HUES48 (cell line): ENCODE measurements around the gene BPIFB4.

Experiments used
- H3K27ac ChIP-seq: one replicate; pipeline ENCODE4 v1.7.0; 2013; ENCODE audit warnings: low read depth, low read length, inconsistent platforms
- H3K27me3 ChIP-seq: 2 replicates; pipeline ENCODE4 v1.6.1; 2013; ENCODE audit warnings: mild to moderate bottlenecking, low read length; ENCODE audit not compliant: control insufficient read depth, insufficient read depth
- H3K36me3 ChIP-seq: 2 replicates; pipeline ENCODE4 v1.6.1; 2013; ENCODE audit warnings: low read length; ENCODE audit not compliant: control insufficient read depth, insufficient read depth
- H3K4me1 ChIP-seq: 2 replicates; pipeline ENCODE4 v1.6.1; 2013; ENCODE audit warnings: mild to moderate bottlenecking, low read length; ENCODE audit not compliant: control insufficient read depth, insufficient read depth
- H3K4me3 ChIP-seq: 2 replicates; pipeline ENCODE4 v1.5.1; 2013; ENCODE audit warnings: mild to moderate bottlenecking, low read depth, low read length
- H3K9ac ChIP-seq: 2 replicates; pipeline ENCODE4 v1.6.1; 2013; ENCODE audit warnings: mild to moderate bottlenecking, low read depth, low read length, moderate library complexity
- H3K9me3 ChIP-seq: 2 replicates; pipeline ENCODE4 v1.6.1; 2013; ENCODE audit warnings: low read length; ENCODE audit not compliant: control insufficient read depth, insufficient read depth

BPIFB4 gene

DNA sequence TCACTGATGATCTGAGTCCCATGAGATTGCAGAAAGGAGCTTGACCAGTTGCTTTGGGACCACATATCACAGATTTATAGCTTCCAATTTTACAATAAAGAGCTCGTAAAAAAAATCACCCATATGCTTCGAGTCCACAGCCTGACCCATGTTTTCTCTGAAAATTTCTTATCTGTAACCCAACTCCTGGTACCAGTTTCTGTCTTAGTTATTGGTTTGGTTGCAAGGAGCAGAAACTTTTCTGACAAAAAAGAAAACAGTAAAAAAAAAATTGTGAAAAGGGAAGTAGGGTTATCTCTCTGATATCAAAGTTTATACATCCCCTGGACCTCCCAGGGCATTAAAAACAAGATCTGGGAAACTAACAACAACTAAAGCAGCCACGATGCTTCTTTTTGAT is 57.8 kb downstream of the BPIFB4 start:
- Histone ChIP-seq H3K36me3 (no peaks in the 10 kb centered on the region), H3K9me3 (peaks cover 18% of the 10 kb centered on the region), H3K27me3 (no peaks in the 10 kb centered on the region), H3K4me1 (peaks cover 10% of the 10 kb centered on the region), H3K27ac (no peak overlapping the region), H3K4me3 (no peak overlapping the region), H3K9ac (no peak overlapping the region)

DNA sequence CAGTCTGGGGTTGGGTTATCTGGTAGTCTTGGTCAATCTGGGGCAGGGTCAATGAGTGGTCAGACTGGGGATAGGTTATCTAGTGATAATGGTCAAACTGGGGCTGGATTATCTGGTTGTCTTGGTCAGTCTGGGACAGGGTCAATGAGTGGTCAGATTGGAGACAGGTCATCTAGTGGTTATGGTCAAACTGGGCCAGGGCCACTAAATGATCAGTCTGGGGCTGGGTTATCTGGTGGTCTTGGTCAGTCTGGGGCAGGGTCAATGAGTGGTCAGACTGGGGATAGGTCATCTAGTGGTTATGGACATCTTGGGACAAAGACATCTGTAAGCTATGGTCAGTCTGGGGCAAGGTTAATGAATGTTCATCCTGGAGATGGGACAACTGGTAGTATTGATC is 60.0 kb downstream of the BPIFB4 start:
- Histone ChIP-seq H3K27me3 (no peaks in the 10 kb centered on the region), H3K4me1 (no peaks in the 10 kb centered on the region), H3K36me3 (no peaks in the 10 kb centered on the region), H3K27ac (no peak overlapping the region), H3K4me3 (no peak overlapping the region; the same call in 1 of the 2 replicates), H3K9ac (no peak overlapping the region), H3K9me3 (peaks cover 18% of the 10 kb centered on the region)

DNA sequence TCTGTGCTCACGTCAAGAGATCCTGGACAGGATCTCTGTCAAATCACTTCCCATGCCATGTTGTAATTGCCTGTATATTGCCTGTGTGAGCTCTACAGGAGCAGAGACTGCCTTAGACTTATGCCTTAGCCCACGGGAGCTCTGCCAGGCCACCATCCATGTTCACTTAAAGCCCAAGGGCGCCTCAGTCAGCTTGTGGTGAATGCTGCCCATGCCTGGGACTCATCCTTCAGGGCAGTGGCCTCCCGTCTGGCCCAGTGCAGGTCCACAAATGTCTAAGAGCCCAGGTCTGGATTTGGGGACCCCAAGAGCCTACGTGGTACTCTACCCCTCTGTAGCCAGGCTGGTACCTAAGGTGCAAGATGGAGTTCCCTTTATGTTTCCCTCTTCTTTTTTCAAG is 66.1 kb downstream of the BPIFB4 start:
- H3K27ac ChIP-seq: no peak overlapping the region
- no peaks in the 10 kb centered on the region for H3K9me3 ChIP-seq
- H3K27me3 ChIP-seq: no peaks in the 10 kb centered on the region
- no peak overlapping the region for H3K9ac ChIP-seq
- no peaks in the 10 kb centered on the region for H3K4me1 ChIP-seq
- H3K4me3 ChIP-seq: no peak overlapping the region
- H3K36me3 ChIP-seq: no peaks in the 10 kb centered on the region

DNA sequence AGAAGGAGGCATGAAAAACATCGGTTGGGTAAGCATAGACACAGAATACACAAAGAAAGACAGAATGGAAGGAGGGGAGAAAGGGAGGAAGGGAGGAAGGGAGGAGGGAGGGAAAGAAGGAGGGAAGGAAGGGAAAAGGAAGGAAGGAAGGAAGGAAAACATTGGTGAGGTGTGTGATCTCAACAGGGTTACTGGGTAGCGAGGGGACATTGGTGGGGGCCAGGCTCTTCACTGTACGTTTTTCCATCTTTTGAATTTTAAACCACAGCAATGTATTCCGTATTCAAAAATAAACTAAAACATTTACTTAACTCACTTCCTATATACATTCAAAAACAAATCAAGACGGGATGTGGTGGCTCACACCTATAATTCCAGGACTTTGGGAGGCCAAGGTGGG is 67.9 kb downstream of the BPIFB4 start:
- Histone ChIP-seq H3K36me3 (no peaks in the 10 kb centered on the region), H3K9me3 (no peaks in the 10 kb centered on the region), H3K4me3 (no peak overlapping the region), H3K9ac (no peak overlapping the region), H3K27me3 (no peaks in the 10 kb centered on the region), H3K27ac (no peak overlapping the region), H3K4me1 (no peaks in the 10 kb centered on the region)

DNA sequence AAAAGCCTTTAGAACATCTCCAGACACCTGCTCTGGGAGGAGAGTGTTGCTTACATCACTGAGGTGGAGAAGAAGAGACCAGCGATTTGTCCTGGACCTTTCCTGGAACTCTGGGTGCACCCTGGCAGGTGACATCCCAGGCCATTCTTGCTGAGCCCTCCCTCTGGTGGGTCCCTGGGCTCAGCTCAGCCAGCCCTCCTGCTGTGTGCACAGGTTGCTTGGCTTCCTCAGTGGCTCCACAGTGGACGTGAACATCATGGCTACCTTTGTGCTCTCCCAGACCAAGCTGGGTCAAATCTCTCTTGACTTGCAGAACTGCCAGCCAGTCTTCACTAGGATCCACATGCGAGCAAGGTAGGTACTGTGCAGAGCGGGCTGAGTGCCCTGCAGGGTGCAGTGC is 68.6 kb downstream of the BPIFB4 start:
- no peaks in the 10 kb centered on the region for H3K27me3 ChIP-seq
- no peaks in the 10 kb centered on the region for H3K4me1 ChIP-seq
- H3K36me3 ChIP-seq: no peaks in the 10 kb centered on the region
- no peak overlapping the region for H3K4me3 ChIP-seq
- H3K9me3 ChIP-seq: no peaks in the 10 kb centered on the region
- no peak overlapping the region for H3K27ac ChIP-seq
- no peak overlapping the region for H3K9ac ChIP-seq

DNA sequence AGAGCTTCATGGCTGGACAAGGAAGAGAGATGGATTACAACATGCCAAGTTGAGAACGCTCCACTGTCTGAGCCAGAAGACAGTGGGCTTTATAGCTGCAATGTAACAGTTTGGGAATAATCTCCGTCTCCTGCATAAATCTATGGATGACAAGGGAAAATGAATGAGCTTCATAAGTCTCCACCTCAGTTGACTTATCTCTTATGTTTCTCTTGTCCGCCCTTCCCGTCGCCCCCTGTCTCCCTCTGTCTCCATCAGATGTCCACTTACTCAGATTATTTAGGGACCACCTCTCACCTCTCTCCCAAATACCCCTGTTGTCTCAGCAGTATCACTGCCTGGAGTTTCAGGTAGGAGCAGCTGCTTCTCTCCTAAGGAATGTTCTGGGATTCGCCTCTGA is 74.8 kb downstream of the BPIFB4 start:
- H3K9ac ChIP-seq: no peak overlapping the region
- no peaks in the 10 kb centered on the region for H3K36me3 ChIP-seq
- H3K9me3 ChIP-seq: no peaks in the 10 kb centered on the region
- H3K27me3 ChIP-seq: no peaks in the 10 kb centered on the region
- no peaks in the 10 kb centered on the region for H3K4me1 ChIP-seq
- no peak overlapping the region for H3K4me3 ChIP-seq
- no peak overlapping the region for H3K27ac ChIP-seq

DNA sequence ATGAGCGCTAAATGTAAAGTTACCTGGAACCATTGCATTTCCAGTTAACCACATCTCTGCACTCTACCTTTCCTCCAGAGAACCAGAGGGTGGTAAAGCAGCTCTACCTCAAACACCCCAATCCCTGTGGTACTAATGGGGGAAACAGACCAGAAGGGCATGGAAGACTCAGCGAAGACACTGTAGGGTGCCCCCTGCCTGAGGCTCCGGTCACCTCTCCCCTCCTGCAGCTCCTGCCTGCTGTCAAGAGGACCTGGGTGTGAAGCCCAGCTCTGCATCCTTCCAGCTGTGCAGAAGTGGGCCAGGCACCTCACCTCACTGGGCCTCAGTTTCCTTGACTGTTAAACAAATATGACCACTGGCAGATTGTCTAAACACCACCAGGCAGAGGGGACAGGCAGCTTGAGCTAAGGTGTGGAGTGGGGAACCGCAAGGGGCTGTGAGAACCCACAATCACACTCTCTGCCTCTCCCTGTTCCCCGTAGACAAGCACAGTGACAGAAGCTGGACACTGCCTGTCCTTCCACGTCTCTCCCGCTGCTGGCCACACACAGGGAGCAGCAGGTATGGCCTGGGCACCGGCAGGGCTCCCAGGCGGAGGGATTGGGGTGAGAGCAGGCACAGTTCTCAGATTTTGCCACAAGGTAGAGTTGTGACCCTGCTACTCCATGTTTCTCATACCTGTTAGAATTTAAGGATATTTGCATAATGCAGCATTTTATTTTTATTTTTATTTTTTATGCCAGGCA is 79.4 kb downstream of the BPIFB4 start:
- no peaks in the 10 kb centered on the region for H3K9me3 ChIP-seq
- H3K36me3 ChIP-seq: no peaks in the 10 kb centered on the region
- no peaks in the 10 kb centered on the region for H3K27me3 ChIP-seq

DNA sequence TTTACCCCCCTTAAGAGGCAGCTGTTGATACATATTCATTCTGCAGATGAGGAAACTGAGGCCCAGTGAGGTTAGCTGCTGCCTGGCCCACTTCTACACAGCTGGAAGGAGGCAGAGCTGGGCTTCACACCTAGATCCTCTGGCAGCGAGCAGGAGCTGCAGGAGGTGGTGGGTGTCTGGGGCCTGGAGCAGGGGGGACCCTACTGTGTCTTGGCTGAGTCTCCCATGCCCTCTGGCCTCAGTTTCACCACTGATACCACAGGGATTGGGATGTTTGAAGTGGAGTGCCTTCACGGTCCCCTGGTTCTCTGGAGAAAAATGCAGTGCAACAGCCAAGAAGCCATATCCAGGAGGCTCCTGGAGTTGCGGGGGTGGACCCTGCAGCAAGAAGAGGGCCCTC is 80.3 kb downstream of the BPIFB4 start:
- Histone ChIP-seq H3K4me1 (no peaks in the 10 kb centered on the region), H3K36me3 (no peaks in the 10 kb centered on the region), H3K27me3 (no peaks in the 10 kb centered on the region), H3K27ac (no peak overlapping the region), H3K4me3 (no peak overlapping the region), H3K9me3 (no peaks in the 10 kb centered on the region), H3K9ac (no peak overlapping the region)

More for the DNA sequence above, 79.4 kb downstream of the BPIFB4 start:
- Histone ChIP-seq H3K4me1 (no peaks in the 10 kb centered on the region), H3K27ac (no peak overlapping the region), H3K4me3 (no peak overlapping the region), H3K9ac (no peak overlapping the region)

DNA sequence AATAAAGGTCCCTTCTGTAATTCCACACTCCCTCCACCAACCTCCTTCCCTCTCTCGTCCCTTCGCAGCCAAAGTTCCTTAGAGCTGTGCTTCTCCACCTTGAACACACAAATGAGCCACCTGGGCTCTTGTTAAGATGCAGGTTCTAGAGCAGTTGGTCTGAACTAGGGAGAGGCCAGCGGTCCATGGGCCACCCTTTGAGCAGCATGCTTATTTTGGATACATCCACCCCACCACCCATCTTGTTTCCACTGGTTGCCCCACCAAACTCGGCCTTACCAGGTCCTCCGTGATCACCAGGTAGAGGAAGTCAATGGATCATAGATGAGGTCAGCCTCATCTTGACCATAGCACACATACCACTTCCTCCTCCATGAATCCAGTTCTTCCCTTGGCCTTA is 81.2 kb downstream of the BPIFB4 start:
- Histone ChIP-seq H3K4me1 (no peaks in the 10 kb centered on the region), H3K27me3 (no peaks in the 10 kb centered on the region)

More for the DNA sequence above, 81.2 kb downstream of the BPIFB4 start:
- H3K9me3 ChIP-seq: no peaks in the 10 kb centered on the region
- H3K36me3 ChIP-seq: no peaks in the 10 kb centered on the region
- no peak overlapping the region for H3K27ac ChIP-seq
- no peak overlapping the region for H3K9ac ChIP-seq
- no peak overlapping the region for H3K4me3 ChIP-seq
